HG02588 (cell line): ENCODE measurements around the gene SCN8A.

Experiments
- ATAC-seq: cut with Tn5 transposase; IDR thresholded peaks from one replicate; pipeline ENCODE4 v1.9.1; 2021; ENCODE audit warnings: mild to moderate bottlenecking, moderate library complexity; ENCODE audit not compliant: unreplicated experiment

SCN8A gene

DNA sequence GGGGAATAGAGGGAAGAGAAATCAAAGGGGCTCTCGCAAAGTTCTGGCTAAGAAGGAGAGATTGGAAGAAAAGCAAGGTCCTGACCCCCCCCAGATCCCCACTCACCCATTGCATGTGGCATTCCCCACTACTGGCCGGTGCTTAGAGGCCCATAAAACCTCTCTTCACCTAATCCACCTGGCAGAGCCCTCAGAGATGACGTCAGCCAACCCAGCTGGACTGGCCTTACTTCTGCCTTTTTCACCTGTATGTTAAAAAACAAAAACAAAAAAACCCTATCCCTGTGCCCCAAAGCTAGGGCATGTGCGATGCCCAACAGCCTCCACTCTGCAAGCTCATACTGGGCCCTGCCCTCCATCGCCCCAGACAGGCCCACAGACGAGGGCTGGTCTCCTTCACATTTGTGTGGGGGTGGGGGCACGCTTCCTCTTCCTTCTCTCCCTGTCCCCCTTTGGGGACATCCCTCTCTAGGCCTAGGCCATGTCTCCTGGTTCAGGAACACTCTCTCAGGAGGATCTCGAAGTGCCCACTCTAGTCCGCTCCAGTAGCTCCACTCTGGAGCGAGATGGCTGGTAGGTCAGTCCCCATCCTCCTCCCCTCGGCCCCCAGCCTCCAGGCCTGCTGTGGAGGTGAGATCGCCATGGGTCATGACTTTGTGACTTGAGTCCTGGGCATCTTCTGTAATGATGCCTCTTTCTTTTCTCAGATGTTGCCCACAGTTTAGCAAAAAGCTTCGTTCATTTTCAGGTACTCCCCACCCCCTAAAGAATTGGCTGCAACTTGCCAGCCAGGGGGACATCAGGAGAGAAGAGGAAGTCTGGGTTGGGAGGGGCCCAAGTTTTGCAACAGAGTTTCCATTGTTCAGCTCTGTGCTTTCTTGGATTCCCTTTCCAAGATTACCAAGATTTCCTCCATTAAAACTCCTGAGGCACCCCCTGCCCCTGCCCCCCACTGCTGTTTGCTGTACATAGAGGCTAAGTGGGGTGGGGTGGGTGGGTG is 220.5 kb downstream of the SCN8A start:
- no peak for ATAC-seq

DNA sequence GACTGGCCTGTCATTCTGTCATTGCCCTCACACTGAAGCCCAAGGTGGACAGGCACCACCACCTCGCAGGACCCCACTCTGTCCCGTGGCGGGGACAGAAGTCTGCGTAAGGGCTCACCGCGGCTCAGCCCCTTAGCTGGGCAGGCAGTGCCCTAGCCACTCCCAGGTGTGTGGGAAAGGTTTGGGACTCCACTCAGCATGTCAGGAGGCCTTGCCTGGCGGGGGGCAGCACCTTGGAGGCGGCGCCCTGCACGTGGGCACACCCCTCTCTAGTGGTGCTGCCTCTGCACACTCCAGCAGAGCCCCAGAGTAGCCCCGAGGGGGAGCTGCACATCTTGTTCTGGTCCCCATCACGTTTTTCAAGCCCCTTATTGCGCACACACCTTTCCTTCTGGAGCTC is 221.8 kb downstream of the SCN8A start:
- no peak for ATAC-seq

DNA sequence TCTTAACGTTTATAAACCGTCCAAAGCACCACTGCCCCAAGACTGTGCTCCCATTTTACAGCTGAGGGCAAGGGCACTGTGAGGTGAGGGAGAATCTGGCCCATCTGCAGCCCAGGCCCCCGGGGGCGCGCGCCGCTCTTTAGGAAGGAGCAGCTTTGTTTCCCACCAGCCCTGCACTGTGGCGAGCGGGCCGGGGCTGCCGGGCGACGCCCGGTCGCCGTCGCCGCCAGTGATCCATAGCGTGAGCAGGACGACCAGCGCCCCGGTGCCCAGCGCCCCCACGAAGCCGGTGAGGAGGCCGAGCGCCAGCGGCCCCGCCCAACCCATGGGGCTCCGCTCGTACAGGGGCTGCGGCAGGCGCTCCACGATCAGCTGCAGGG is 222.9 kb downstream of the SCN8A start:
- no peak for ATAC-seq

DNA sequence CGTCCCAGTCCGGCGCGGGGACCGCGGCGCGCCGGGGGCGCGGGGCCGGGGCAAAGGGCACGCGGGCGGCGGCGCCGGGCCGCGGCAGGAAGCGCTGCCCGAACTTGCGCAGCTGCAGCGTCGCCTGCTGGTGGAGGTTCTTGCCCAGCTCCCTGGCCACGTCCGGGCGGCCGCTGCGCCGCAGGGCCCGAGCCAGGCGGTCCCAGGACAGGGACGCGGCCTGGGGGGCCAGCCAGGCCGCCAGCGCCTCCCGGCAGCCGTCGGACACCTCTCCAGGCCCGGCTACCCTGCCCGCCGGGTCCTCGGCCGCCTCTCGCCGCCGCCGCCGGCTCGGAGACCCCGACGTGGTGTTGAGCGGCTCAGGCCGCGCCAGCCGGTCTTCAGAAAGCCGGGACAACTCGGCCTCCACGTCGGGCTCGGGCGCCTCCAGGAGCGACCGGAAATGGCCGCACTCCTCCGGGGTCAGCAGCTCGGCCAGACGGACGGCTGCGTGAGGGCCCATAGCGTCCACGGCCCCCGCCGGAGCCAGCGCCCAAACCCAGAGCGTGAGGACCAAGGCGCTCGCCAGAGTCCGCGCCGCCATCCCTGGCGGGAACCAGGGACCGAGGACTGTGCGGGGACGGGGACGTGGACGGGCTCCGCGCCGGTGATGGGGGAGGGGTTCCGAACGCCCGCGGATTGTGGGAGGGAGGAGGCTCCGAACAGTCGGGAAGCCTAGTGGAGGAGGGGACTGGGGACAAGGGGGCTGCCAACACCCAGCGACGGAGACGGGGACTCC is 223.5 kb downstream of the SCN8A start:
- no peak for ATAC-seq

DNA sequence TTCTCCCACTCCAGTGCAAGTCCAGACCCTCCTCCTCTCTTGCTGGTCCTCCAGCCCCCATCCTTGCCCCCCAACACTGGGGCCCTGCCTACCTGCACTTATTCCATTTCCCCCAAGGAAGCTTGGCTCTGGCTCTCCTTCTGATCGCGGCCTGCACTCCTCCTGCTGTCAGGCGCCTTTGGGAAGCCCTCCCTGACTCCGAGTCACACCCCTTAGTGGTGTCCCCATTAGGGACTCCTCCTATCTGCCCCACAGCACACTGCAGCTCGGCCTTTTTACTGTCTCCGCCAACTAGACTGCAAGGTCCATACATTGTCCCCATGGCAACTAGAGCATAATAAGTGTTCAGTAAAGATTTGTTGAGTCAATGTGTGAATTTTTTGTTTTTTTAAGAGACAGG is 224.5 kb downstream of the SCN8A start:
- no peak for ATAC-seq

DNA sequence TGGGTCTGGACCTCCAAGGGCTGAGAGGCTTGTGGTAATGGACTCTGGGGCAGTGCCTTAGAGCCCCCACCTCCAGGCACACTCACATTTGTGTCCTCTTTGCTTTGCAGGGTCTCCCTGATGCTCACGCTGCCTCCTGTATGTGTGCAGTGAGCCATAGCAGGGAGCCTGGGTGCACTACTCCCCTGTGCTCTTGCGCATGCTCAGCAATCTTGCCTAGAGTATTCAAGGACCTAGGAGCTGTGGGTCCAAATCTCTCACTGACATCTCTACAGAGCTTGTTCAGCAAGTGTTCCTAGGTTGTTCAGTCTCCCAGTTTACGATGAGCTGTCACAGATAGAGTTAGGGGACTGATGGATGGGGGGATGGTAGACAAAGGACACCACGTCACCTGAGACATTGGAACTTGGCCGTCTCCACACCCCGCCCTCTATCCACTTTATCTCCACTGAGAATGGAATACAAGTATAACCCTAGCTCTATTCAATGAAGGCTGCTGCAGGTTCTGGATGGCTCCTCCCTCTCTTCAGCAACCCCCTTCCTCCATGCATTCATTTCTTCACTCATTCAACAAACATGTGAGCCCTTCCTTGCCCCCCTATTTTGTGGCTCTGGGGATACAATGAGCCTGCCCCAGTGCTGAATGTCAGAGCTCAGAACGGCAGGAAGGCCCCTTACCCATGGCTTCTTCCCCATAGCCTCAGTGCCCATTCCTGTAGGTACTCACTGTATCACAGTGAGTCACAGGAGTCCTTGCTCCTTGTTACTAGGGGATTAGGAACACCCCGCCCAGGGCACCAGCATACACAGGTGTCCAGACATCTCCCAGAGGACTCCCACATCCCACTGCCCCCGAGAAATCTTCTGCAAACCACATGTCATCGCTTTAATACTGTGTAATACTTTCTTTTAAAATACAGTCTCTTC is 226.3 kb downstream of the SCN8A start:
- ATAC-seq: no peak

DNA sequence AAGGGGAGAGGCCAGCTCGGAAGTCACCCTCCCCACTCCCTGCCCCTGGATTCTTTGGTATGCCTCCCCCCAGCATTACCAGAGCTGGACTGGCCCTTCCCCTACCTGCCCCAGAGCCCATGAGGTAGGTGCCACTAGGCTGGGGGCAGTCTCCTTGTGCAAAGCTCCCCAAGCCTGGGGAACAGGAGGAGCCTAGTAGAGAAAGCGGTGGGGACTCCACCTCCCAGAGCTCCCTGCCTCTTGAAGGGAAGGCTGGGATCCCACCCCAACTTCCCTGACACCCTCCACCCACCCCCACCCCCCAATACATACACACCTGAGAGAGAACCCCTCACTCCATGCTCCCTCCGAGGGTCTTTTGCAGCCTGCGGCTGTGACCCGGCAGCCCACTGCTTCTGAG is 227.1 kb downstream of the SCN8A start:
- no peak for ATAC-seq

DNA sequence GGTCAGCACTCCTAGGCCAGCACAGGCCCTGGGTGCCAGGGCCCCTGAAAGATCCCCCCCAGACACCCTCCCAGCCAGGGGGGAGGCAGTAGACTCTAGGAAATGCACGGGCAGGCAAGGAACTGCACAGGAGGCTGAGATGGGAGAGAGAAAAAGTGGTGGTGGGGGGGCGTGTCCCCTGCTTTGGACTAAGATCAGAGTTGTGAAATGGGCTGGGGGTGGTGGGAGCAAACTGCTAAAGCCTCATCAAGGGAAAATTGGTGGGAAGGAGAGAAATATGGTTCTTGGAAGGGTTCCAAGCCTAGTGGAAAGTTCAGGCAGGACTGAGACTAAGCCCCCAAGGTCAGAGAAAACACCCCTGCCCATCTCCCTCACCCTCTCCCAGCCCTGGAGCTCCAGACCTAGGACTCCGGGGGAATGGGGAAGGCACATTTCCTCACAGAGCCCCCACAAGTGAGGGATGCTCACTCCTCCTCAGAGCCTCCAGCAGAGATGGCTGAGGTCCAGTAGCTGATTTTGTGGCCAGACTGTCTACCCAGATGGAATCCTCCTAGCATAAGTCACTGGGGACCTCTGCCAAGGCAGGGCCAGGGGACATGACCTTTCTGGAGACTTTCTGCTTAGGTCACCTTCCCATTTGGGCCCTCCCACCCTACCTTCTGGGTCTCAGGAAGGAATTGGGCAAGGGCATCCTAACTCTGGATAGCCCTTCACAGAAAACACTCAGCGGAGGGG is 227.7 kb downstream of the SCN8A start:
- ATAC-seq: no peak

DNA sequence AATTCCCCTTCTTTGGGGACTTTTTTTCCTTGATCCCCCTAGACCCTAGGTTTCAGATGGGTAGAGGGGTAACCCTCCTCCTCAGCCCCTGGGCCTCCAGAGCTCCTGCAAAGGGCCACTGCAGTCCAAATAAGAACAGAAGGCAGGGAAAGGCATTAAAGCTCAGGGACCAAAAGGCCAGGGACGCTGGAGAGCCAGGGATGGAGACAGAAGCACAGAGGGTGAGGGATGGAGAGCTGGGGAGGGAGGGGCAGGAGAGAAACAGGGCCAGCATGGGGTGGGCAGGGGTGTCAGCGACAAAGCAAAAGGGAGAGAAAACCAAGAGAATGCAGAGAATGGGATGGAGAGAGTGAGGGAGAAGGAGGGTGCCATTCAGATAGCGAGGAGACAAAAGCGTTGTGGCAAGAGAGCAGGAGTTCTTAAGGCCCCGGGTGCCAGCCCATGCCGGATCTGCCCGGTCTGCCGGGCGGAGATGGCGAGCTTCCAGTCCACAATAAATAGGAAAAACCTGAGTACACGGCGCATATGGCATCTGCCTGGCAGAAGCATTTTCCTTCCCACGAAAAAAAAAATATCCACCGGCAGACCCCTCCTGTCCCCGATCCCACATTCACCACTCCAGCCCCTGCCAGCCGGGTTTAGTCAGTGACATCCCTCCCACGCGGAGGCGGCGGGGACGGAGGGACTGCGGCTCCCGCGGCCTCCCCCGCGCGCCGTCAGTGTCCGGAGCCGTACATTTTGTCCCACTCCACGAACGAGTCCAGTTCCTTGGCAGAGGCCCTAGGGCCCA is 228.9 kb downstream of the SCN8A start:
- ATAC-seq: no peak

DNA sequence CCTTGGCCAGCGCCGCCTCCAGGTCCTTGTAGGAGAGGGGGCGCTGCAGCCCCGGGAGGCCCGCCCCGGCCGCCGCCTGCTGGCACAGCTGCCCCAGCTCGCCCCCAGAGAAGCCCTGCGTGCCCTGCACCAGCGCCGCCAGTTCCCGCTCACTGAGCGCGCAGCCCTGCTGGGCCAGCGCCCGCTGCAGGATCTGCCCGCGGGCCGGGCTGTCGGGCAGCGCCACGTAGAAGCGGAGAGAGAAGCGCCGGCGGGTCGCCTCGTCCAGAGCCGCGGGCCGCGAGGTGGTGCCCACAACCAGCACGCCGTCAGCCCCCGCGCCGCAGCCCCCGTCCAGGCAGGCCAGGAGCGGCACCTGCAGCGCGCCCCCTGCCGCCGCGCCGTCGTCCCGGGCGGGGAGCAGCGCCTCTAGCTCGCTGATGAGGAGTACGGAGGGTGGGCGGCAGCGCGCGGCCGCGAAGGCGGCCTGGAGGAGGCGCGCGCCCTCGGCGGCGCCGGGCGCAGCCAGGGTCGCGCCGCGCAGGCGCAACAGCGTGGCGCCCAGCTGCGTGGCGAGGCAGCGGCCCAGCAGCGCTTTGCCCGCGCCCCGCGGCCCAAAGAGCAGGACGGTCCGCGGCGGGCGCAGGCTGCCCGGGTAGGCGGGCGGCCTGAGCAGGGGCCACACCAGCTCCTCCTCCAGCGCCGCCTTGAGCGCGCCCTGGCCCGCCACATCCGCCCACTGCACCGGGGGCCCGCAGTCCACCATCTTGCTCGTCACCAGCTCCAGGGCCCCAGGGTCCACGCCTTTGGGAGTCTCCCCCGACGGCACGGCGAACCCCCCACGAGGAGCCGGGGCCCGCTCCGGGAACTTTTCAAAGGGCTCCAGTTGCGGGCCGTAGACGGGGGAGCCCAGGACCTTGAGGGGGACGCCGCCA is 229.8 kb downstream of the SCN8A start:
- ATAC-seq: no peak

DNA sequence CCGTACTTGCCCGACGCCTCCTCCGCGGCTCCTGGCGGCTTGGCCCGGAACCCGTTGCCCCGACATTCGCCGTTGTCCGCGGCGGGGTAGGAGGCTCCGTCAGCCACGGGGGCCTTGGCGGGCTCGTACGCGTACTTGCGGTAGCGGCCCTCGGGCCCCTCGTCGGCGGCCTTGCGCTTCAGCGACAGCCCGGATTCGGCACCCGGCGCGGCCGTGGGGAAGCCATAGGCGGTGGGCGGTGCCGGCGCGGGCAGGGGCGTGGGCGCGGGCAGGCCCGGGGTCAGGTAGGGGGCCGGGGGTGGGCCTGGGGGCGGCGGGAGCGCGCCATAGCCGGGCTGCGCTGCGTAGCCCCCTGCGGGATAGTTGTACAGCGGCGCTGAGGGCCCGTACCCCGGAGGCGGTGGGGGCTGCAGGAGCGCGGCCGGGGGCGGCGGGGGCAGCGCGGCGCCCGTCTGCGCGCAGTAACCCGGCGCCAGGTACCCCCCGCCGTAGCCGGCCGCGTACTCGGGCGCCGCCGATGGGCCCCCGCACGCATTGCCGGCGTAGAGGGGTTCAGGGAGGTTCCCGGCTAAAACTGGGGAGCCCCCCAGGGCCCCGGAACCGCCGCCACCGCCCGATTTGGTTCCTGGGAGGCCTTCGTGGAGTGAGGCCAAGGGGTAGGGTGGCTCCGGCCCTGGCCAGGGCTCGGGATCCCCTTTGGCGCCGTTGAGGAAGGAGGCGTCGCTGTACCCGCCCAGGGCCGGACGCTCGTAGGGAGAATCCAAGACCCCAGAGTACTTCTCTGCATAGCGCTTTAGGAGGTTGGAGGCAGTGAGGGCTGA is 230.6 kb downstream of the SCN8A start:
- ATAC-seq: no peak

DNA sequence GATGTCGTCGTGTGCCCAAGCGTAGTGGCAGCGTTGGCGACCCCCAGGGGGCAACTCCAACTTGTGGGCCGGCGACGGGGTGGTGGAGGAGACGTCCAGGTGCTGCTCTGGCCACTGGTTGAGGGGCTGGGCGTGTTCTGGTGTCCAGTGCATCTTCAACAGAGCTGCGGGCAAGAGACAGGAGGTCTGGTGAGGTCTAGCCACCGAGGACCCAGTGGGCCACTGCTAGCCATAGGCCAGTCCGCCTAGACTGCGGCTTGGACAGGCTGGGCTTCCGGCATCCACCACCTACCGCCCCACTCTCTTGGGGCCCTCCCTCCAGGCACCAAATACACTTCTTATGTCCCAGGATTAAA is 231.2 kb downstream of the SCN8A start:
- ATAC-seq: no peak

DNA sequence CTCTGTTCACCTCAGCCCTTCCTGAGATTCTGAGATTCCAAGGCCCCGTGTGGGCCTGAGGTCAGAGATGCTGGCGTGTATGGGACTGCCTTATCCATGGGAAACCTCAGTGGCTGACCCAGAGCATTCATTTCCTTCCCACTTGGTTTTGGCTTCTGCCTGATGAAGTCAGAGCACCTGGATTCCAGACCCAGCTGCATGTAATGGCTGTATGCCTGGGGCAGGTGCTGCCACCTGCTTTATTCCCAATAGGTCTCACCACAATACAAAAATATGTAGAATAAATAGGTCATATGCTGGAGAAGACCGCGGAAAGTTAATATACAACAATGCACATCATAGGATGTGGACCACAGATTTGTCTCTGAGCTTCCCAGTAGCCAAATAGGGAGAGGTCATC is 231.9 kb downstream of the SCN8A start:
- no peak for ATAC-seq

DNA sequence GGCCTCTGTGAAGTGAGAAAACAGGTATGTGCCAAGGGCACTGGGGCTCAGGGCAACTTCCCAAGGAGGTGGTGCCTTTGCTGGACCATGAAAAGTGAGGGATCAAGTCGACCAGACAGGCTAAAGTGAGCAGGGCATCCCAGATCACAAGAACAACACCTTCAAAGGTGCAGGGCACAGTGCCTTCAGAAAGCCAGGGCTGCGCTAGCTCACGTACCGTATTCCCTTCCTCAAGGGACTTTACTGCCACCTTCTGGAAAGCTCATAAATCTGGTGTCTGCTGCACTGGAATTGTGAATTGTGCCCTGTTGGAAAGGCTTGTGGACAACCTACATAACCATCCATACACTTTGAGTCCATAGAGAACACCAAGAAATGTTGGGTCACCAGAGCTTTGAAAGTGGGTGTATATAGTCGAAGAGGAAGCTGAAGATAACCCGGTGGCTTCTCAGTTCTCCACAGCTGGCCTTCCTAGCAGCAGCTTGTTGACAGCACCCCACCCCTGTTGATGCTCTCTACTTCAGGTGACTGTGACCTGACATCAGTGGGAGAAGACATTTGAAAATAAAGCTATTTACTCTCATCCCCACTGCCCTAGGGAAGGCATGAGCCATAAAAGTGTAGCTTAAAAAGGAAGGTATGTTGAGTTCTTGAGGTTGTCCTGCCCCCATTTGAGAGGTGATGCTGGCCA is 233.0 kb downstream of the SCN8A start:
- no peak for ATAC-seq

DNA sequence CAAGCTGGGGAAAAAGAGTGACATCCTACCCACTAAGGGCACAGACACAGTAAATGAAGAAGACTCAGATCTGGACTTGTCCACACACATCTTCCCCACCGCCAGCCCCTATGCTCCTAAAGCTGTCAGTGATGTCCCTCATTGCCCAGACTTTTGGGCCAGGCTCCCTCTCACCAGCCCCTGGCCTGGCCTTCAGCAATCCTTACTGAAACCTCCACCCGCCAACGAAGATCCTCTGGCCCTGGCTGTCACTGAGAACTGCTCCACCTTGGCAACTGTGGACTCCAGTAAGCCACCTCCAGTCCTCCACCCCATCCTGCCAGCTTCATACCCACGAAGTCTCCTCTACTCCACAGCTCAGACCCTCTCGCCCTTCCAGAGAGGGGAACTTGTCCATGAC is 234.2 kb downstream of the SCN8A start:
- ATAC-seq: no peak

DNA sequence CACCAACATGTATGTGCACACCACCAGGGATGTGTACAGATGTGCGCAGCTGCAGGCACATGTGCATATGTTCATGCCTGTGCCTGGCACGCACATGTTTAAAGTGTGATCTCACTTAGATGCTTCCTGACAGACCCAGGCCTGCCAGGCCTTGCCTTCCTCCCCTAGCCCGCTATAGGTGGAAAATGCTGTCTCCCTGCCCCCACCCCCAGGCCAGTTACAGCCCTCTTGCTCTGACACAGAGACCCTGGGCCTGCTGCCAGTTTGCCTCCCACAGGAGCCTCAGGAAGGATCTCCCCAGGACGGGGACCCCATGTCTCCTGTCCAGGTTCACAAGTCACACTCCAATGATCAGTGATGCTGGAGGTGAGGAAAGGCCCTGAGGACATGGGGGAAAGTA is 235.8 kb downstream of the SCN8A start:
- no peak for ATAC-seq
